NCI-H146 (cell line): ENCODE results near the gene CHRNA9.
"Not testable (repeated sequence)": the region's sequence is repeated elsewhere in the genome, so short reads cannot be mapped to it uniquely, and the experiment has no call there.

Experiments
- DNase-seq: peaks from one replicate; lab custom pipeline; 2025; lab: John Stamatoyannopoulos, UW

CHRNA9 gene

GRCh38 chr4:40380647-40381046 lies 45.5 kb downstream of the CHRNA9 start:
- no peak for DNase-seq

GRCh38 chr4:40388239-40388638 lies 53.1 kb downstream of the CHRNA9 start:
- no peak for DNase-seq

DNA sequence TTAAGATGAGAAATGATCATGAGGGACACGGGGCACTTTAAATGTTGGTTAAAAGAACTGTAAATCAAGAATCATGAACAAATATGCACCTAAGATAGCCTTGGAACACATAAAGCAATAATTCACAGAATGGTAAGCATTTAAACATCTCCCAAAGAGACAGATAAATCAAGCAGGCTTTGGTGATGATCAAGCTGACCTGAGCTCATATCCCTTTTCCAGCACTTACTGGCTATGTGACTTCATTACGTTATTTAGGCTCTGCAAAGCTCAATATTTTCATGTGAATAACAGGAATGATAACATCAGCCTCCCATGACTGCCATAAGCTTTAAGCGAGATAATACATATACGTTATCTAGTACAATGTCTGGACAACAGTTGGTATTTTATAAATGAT lies 54.9 kb downstream of the CHRNA9 start:
- DNase-seq, result no peak

GRCh38 chr4:40392241-40392640 lies 57.1 kb downstream of the CHRNA9 start:
- DNase-seq, result not testable (repeated sequence)

DNA sequence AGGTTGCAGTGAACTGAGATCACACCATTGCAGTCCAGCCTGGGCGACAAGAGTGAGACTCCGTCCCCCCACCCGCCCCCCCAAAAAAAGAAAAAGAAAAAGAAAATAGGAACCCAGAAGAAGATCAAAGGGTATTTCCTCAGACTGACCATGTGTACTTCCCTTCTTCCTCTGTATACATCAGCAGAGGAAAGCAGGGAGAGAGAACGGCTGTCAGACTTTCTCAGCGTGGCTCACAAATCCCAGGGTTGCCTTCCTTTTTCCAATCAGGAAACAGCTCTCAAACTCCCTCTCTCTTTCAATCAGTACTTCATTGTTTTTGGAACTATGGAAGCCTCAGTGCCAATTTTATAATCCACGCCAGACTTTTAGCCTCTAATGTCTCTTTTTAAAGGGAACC lies 59.1 kb downstream of the CHRNA9 start:
- no peak for DNase-seq

DNA sequence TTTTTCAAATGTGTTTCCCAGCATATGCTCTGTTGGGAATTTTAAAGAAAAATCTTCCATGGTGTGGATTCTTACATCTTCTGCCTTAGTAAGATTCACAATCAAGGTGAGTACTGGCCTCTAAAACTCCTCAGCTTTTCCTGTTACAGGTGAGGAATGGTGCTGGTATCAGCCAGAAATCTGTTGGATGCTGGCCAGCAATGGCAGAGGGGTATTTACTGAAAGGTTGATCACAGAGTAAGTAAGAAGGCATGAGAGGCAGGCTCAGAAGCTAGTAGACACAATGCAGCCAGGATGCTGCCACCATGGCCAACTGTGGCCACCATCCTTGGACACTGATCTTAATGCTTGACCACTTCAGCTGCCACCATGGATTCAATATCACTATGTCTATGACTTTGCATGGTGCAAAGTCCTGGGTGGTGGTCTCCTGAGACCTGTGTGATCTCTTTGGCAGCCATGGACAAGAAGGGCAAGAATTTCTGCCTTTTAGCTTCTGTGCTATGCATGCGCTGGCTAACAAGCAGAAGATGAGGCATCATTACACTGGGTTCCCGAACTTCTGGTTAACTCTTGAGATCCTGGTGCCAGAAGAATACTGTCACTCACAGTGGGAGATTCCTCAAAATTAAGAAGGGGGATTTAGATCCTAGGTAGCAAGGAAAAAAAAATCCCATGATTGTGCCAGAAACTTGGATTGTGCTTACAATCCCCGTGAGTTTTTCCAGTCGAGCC lies 60.2 kb downstream of the CHRNA9 start:
- no peak for DNase-seq

GRCh38 chr4:40395908-40396793 lies 61.0 kb downstream of the CHRNA9 start:
- DNase-seq, result peak; percentile 61

DNA sequence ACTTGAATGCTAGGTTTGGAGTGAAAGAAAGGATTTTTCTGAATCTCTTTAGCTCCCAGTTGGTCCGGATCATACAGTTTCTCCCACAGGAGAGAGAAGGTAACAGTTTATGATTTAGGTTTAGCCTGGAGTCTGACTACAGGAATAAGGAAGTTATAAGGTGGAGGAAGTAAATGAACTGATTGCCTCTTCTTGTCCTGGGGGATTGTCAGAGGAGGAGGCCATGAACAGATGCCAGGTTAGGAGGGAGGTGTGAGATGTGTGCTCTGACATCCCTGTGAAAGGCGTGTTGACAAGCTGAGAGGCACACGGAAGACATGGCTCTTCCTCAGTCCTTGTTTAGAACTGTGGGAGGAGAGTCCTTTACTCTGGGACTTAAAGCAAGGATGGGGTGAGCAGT lies 64.4 kb downstream of the CHRNA9 start:
- no peak for DNase-seq

- no peak for DNase-seq
Measured at GRCh38 chr4:40401096-40401495, 66.0 kb downstream of the CHRNA9 start.

DNA sequence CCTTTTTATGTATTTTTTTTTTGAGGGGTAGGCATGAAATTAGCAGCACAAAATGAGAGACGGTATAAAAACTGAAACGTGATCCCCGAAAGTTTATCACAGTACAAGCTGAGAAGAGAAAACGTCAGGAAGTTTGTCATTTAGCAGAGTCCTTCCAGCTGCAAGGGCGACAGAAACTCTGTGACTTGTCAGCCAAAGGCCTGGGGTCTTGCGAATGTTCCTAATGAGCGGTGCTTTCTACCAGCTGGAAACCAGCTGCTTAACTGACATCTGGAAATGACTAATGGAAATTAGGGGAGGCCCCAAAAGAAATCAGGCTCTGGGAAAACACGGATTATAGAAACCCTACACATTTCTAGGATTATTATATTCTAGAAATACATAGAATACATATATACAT lies 66.5 kb downstream of the CHRNA9 start:
- no peak for DNase-seq

GRCh38 chr4:40402556-40402955 lies 67.4 kb downstream of the CHRNA9 start:
- no peak for DNase-seq

DNA sequence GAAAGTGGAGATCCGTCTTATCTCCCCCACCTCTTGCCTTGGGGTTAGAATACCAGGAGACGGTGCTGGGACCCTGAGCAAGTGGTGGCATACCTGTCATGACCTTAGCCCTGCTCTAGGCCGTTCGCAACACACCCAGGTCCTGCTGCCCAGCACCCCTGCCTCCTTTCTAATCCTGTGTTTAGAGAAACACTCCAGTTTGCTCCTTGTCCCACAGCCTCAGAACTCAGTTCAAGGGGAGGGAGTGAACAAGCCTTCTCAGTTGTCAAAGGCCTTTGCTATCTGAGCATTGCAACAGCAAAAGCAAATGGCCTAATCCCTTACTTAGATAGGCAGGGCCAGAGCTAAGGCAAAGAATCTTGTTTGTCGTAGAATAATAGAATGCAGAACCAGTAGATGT lies 67.9 kb downstream of the CHRNA9 start:
- no peak for DNase-seq
